Activated CD8-positive, alpha-beta memory T cell treated with anti-CD3 and anti-CD28 coated beads, Interleukin-2, amount 10 ng/mL, durations not matched to agents 7 days and 5 days (primary cell): ENCODE results near the gene CADM1. TPM values are rescaled to one million over a fixed set of nuclear protein-coding genes. Genes with fewer than 3 reads are reported as not detected.

Experiments
- ATAC-seq: fragments of 150-1000 bp; cut with Tn5 transposase; one replicate; pipeline ENCODE4 v1.10.0; 2021; ENCODE audit warnings: moderate library complexity
- CTCF ChIA-PET: fragments of 350-600 bp; sonication (Branson Sonifier 250); formaldehyde crosslinking; loops from one replicate; lab custom pipeline; 2021; ENCODE audit warnings: antibody characterized with exemption; lab: Charles Lee
- DNase-seq: peaks from one replicate; pipeline ENCODE4 v3.0.0-alpha.2; 2020
- H3K27ac Mint-ChIP-seq: one replicate; pipeline ENCODE4 v1.8.0; 2021; ENCODE audit warnings: mild to moderate bottlenecking, mixed read lengths
- H3K27me3 Mint-ChIP-seq: one replicate; pipeline ENCODE4 v1.8.0; 2021; ENCODE audit warnings: mixed read lengths
- H3K36me3 Mint-ChIP-seq: one replicate; pipeline ENCODE4 v1.8.0; 2021; ENCODE audit warnings: mild to moderate bottlenecking, mixed read lengths
- H3K4me1 Mint-ChIP-seq: one replicate; pipeline ENCODE4 v1.8.0; 2021; ENCODE audit warnings: mixed read lengths
- H3K4me3 Mint-ChIP-seq: one replicate; pipeline ENCODE4 v1.8.0; 2021; ENCODE audit warnings: mild to moderate bottlenecking, moderate library complexity, mixed read lengths
- H3K9me3 Mint-ChIP-seq: one replicate; pipeline ENCODE4 v1.8.0; 2022; ENCODE audit warnings: low read depth, mixed read lengths
- total RNA-seq, 2 experiments: library from RNA; stranded (reverse); gene quantifications; one replicate each; pipeline ENCODE4 v1.2.3, GENCODE V29; 2021

Gene CADM1
- total RNA-seq, 2 experiments from 2014 or later: 0.76 to 1.2 TPM

DNA sequence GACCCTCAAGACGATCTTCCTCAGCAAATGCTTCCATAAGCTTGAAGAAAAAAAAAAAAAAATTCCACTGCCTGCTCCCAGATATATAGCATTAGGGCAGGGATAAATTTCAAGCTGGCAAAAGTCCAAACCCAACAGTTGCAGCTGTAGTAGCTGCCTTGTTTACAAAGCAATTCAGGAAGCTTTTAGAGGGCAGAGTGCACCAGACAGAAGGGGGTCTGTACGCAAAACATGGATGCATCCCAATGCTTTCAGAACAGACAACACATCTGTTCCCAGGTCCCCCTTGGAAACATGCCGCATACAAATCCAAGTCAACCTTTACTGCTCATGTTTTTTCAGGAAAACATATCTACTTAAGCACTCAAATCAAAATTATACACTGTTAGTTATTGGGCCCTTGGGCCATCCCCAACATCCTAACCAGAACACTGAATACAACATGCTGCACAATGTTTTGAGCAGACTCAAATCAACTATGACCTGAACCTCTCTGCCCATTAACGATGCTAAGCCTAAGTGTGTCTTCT, 94.5 kb downstream of the CADM1 start:
- Mint-ChIP-seq H3K4me1 (no peaks in the 10 kb centered on the region), H3K27me3 (no peaks in the 10 kb centered on the region), H3K36me3 (no peaks in the 10 kb centered on the region), H3K9me3 (no peaks in the 10 kb centered on the region), H3K27ac (no peak overlapping the region), H3K4me3 (no peak overlapping the region)
- no peak for ATAC-seq
- CTCF ChIA-PET: no interaction called here
- no peak for DNase-seq

- H3K4me3 Mint-ChIP-seq: no peak overlapping the region
These were observed 95.0 kb downstream of the CADM1 start for GRCh38 chr11:115409116-115409670.

GRCh38 chr11:115408036-115408921, 95.9 kb downstream of the CADM1 start:
- no peak for ATAC-seq
- Mint-ChIP-seq H3K4me1 (no peaks in the 10 kb centered on the region), H3K27ac (no peak overlapping the region), H3K4me3 (no peak overlapping the region), H3K36me3 (no peaks in the 10 kb centered on the region), H3K27me3 (no peaks in the 10 kb centered on the region), H3K9me3 (no peaks in the 10 kb centered on the region)
- no peak for DNase-seq
- CTCF ChIA-PET: no interaction called here

More at GRCh38 chr11:115409116-115409670, 95.0 kb downstream of the CADM1 start:
- Mint-ChIP-seq H3K9me3 (no peaks in the 10 kb centered on the region), H3K36me3 (no peaks in the 10 kb centered on the region), H3K27ac (no peak overlapping the region), H3K27me3 (no peaks in the 10 kb centered on the region), H3K4me1 (no peaks in the 10 kb centered on the region)
- ATAC-seq (no peak), DNase-seq (no peak)
- CTCF ChIA-PET: no interaction called here

- DNase-seq (no peak), ATAC-seq (no peak)
- no peaks in the 10 kb centered on the region for H3K9me3 Mint-ChIP-seq
- no peaks in the 10 kb centered on the region for H3K36me3 Mint-ChIP-seq
- CTCF ChIA-PET: no interaction called here
- no peak overlapping the region for H3K27ac Mint-ChIP-seq
- H3K27me3 Mint-ChIP-seq: no peaks in the 10 kb centered on the region
- no peaks in the 10 kb centered on the region for H3K4me1 Mint-ChIP-seq
- no peak overlapping the region for H3K4me3 Mint-ChIP-seq
These were observed 96.7 kb downstream of the CADM1 start for GRCh38 chr11:115407496-115407895.

- no peak overlapping the region for H3K27ac Mint-ChIP-seq
- no peaks in the 10 kb centered on the region for H3K27me3 Mint-ChIP-seq
- H3K4me1 Mint-ChIP-seq: no peaks in the 10 kb centered on the region
- no peaks in the 10 kb centered on the region for H3K9me3 Mint-ChIP-seq
- no peak overlapping the region for H3K4me3 Mint-ChIP-seq
- ATAC-seq: no peak
- CTCF ChIA-PET: no interaction called here
- no peak for DNase-seq
- H3K36me3 Mint-ChIP-seq: no peaks in the 10 kb centered on the region
These were observed 97.8 kb downstream of the CADM1 start for GRCh38 chr11:115406404-115406803.

DNA sequence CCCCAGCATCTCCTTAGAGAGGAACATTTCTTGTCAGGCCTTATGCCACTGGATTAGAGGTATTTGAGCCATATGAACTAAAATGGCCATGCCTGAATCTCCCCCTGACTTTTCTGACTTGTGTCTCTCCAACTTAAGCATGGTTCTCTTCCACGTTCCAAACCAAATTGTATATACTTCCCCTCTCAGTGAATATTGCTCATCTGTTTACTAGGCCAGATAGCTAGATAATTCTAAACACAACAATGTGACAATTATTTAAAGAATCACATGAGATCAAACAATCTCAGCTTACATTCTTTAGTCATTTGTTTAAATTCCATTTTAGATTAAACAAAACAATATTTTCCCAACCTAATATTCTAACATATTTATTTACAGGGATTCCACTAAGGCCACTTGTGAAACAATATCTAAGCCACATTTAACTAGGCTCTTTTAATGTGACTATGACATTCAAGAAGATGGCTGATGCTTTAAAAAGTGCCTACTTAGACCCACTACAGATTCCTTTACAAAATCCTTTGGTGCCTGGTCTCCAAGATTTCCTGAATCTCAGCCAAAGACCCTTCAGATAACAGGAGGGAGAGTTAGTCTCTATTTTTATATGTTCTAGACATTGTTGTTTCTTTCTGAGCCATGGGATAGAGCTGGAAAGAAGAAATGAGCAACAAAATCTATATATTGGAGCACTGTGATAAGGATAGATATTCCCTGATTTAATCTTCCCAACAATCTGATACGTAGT, 105.7 kb downstream of the CADM1 start:
- H3K27me3 Mint-ChIP-seq: no peaks in the 10 kb centered on the region
- ATAC-seq (no peak), DNase-seq (no peak)
- H3K27ac Mint-ChIP-seq: no peak overlapping the region
- CTCF ChIA-PET: no interaction called here
- H3K9me3 Mint-ChIP-seq: no peaks in the 10 kb centered on the region
- no peak overlapping the region for H3K4me3 Mint-ChIP-seq
- H3K36me3 Mint-ChIP-seq: no peaks in the 10 kb centered on the region
- no peaks in the 10 kb centered on the region for H3K4me1 Mint-ChIP-seq

DNA sequence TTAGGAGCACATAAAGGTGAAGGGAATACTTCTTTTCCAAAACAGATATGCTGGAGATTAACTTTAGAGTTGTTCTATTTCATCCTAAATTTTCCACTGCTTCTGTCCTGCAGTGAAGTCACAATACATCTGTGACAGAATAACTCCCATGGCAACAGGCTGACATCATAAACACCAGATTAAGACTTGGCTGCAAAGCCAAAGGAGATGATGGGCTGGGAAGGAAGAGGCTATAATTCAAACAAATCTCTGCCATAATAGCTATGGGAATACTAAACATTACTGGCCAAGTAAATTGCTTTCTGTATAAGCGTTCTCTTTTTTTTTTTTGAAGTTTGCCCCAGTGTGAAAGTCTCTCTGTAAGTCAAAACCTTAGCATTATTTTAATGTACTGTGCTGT, 107.7 kb downstream of the CADM1 start:
- DNase-seq: no peak
- Mint-ChIP-seq H3K4me1 (no peaks in the 10 kb centered on the region), H3K36me3 (no peaks in the 10 kb centered on the region), H3K4me3 (no peak overlapping the region), H3K27ac (no peak overlapping the region), H3K27me3 (peaks cover 1% of the 10 kb centered on the region), H3K9me3 (no peaks in the 10 kb centered on the region)
- CTCF ChIA-PET: no interaction called here
- no peak for ATAC-seq

DNA sequence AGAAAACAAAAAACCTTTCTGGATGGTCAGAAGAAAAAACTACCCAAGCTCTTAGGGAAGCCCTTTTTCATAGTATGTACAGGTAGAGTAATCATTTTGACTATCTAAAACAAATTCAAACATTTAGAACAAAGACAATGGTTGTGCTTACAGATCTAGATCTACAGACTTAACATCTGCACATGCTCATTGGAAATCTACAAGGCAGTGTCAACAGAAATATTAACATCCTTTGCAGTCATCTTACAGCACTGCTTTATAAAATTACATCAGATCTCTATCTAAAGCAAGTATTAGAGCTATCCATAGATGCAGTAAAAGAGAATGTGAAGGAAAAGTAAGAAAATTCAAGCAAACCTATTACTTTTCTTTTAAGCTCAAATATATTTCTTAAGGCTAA, 110.3 kb downstream of the CADM1 start:
- Mint-ChIP-seq H3K27ac (no peak overlapping the region), H3K4me3 (no peak overlapping the region), H3K4me1 (no peaks in the 10 kb centered on the region), H3K9me3 (no peaks in the 10 kb centered on the region), H3K27me3 (peaks cover 6% of the 10 kb centered on the region), H3K36me3 (no peaks in the 10 kb centered on the region)
- CTCF ChIA-PET: no interaction called here
- DNase-seq: no peak
- ATAC-seq: no peak

- peaks cover 12% of the 10 kb centered on the region for H3K27me3 Mint-ChIP-seq
- H3K36me3 Mint-ChIP-seq: no peaks in the 10 kb centered on the region
- no peak overlapping the region for H3K4me3 Mint-ChIP-seq
- DNase-seq (no peak), ATAC-seq (no peak)
- H3K9me3 Mint-ChIP-seq: no peaks in the 10 kb centered on the region
- CTCF ChIA-PET: no interaction called here
- no peak overlapping the region for H3K27ac Mint-ChIP-seq
- H3K4me1 Mint-ChIP-seq: no peaks in the 10 kb centered on the region
These were observed 112.6 kb downstream of the CADM1 start for GRCh38 chr11:115391598-115391997.

DNA sequence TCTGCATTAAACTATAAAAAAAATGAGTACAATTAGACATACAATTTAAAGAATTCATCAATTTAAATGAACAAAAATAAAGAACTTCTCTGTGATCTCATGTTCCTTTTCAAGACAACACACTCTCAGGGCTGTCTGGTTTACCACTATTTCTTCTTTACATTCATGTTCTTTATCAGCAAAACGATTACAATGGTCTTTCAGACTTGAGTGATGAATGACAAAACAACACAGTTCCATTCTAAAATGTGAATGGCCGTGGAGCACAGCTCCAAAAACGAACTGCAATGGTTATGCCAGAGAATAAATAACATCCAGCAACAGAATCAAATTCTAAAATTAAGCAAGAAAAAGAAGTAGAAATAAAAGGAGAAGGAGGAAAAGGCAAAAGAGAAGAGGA, 113.1 kb downstream of the CADM1 start:
- no peak for ATAC-seq
- Mint-ChIP-seq H3K4me3 (no peak overlapping the region), H3K4me1 (no peaks in the 10 kb centered on the region), H3K27me3 (peaks cover 12% of the 10 kb centered on the region), H3K9me3 (no peaks in the 10 kb centered on the region), H3K27ac (no peak overlapping the region), H3K36me3 (no peaks in the 10 kb centered on the region)
- no peak for DNase-seq
- CTCF ChIA-PET: no interaction called here

- H3K27ac Mint-ChIP-seq: no peak overlapping the region
These were observed 113.8 kb downstream of the CADM1 start for GRCh38 chr11:115390441-115390840.

GRCh38 chr11:115389790-115390189, 114.4 kb downstream of the CADM1 start:
- Mint-ChIP-seq H3K9me3 (no peaks in the 10 kb centered on the region), H3K4me3 (no peak overlapping the region), H3K27ac (no peak overlapping the region), H3K36me3 (no peaks in the 10 kb centered on the region), H3K27me3 (peaks cover 12% of the 10 kb centered on the region), H3K4me1 (no peaks in the 10 kb centered on the region)
- DNase-seq: no peak
- CTCF ChIA-PET: no interaction called here
- ATAC-seq: no peak

More at GRCh38 chr11:115390441-115390840, 113.8 kb downstream of the CADM1 start:
- no peaks in the 10 kb centered on the region for H3K9me3 Mint-ChIP-seq
- no peak for ATAC-seq
- H3K4me3 Mint-ChIP-seq: no peak overlapping the region
- DNase-seq: no peak
- H3K4me1 Mint-ChIP-seq: no peaks in the 10 kb centered on the region
- CTCF ChIA-PET: no interaction called here
- H3K36me3 Mint-ChIP-seq: no peaks in the 10 kb centered on the region
- H3K27me3 Mint-ChIP-seq: peaks cover 12% of the 10 kb centered on the region

GRCh38 chr11:115385226-115385625, 119.0 kb downstream of the CADM1 start:
- CTCF ChIA-PET: no interaction called here
- H3K4me1 Mint-ChIP-seq: no peaks in the 10 kb centered on the region
- H3K36me3 Mint-ChIP-seq: no peaks in the 10 kb centered on the region
- no peak for ATAC-seq
- H3K27me3 Mint-ChIP-seq: peaks cover 6% of the 10 kb centered on the region
- H3K4me3 Mint-ChIP-seq: no peak overlapping the region
- DNase-seq: no peak
- no peaks in the 10 kb centered on the region for H3K9me3 Mint-ChIP-seq
- no peak overlapping the region for H3K27ac Mint-ChIP-seq
